ENCODE results near the gene VSTM2A. TPM values are rescaled to one million over a fixed set of nuclear protein-coding genes. Genes with fewer than 3 reads are reported as not detected.

The VSTM2A gene
- total and polyA plus RNA-seq, 2 of the 8 experiments (the other 6 are each of a cell fraction or from before 2014, with no cell fraction given) = 0.58 to 1.4 TPM

- TF ChIP-seq RBBP5 (IDR thresholded peaks at IDR 0.05; ENCODE audit: borderline replicate concordance, low read depth, low read length) (peak; percentile 78; the same call in 1 of the 2 replicates), SIN3A (conservative IDR thresholded peaks at IDR 0.05 in 1 of 2, IDR thresholded peaks at IDR 0.05 in 1 of 2; ENCODE audit: low read depth in 1 of 2, low read length in 2 of 2) (peak in 1 of 2 experiments; percentile 58; a peak in 1 of 4 replicates), SRF (IDR thresholded peaks at IDR 0.05; ENCODE audit: low read depth, low read length) (no peak), SUZ12 (IDR thresholded peaks at IDR 0.05; ENCODE audit: low read length) (peak; percentile 61; the same call in 1 of the 2 replicates), SIRT6 (IDR thresholded peaks at IDR 0.05; ENCODE audit: low read length) (no peak), CTCF (IDR thresholded peaks at IDR 0.05; ENCODE audit: control extremely low read depth in 1 of 3, insufficient read depth in 1 of 3, low read depth in 1 of 3, low read length in 3 of 3) (peak; percentile 63 to 69 (median 64)), SP4 (IDR thresholded peaks at IDR 0.05; ENCODE audit: low read length) (no peak), RFX5 (IDR thresholded peaks at IDR 0.05; ENCODE audit: borderline replicate concordance, low read depth, low read length) (no peak), GABPA (IDR thresholded peaks at IDR 0.05; ENCODE audit: borderline replicate concordance, insufficient read depth, low read length) (0 out of 2 replicates have a peak, but pooled peaks have one; percentile 37)
These were observed 4.2 kb downstream of the VSTM2A start (continued) for GRCh38 chr7:54546081-54546985.

Data from H1 (cell line).